22Rv1 (cell line): ENCODE results near the gene PEAK1.

Source experiments
- H3K27ac ChIP-seq: fragments of 450-650 bp; 2 replicates; pipeline ENCODE4 v1.5.1; 2017
- CTCF ChIP-seq: fragments of 450-650 bp; IDR thresholded peaks from 2 replicates; pipeline ENCODE4 v1.5.1; 2017; ENCODE audit warnings: mild to moderate bottlenecking
- ZFX ChIP-seq: fragments of 450-650 bp; IDR thresholded peaks from 2 replicates; pipeline ENCODE4 v1.6.1; 2017; ENCODE audit warnings: antibody characterized with exemption, borderline replicate concordance

PEAK1 gene

GRCh38 chr15:77201665-77202064 is 218.2 kb downstream of the PEAK1 start:
- no peak for TF ChIP-seq CTCF
- no peak for TF ChIP-seq ZFX

GRCh38 chr15:77196381-77196780 is 223.5 kb downstream of the PEAK1 start:
- no peak overlapping the region for H3K27ac ChIP-seq
- TF ChIP-seq CTCF (no peak), ZFX (no peak)

More at GRCh38 chr15:77201665-77202064, 218.2 kb downstream of the PEAK1 start:
- H3K27ac ChIP-seq = no peak overlapping the region

- TF ChIP-seq ZFX = no peak
- TF ChIP-seq CTCF = no peak
Measured at GRCh38 chr15:77195586-77195985, 224.3 kb downstream of the PEAK1 start.

GRCh38 chr15:77192451-77192850 is 227.5 kb downstream of the PEAK1 start:
- no peak overlapping the region for H3K27ac ChIP-seq
- TF ChIP-seq ZFX (no peak), CTCF (no peak)

More at GRCh38 chr15:77195586-77195985, 224.3 kb downstream of the PEAK1 start:
- H3K27ac ChIP-seq = no peak overlapping the region

GRCh38 chr15:77191230-77191834 is 228.6 kb downstream of the PEAK1 start:
- no peak for TF ChIP-seq ZFX
- no peak for TF ChIP-seq CTCF
- H3K27ac ChIP-seq = no peak overlapping the region

GRCh38 chr15:77187751-77188464 is 232.0 kb downstream of the PEAK1 start:
- H3K27ac ChIP-seq = no peak overlapping the region
- TF ChIP-seq ZFX (no peak), CTCF (no peak)

GRCh38 chr15:77186594-77187011 is 233.3 kb downstream of the PEAK1 start:
- H3K27ac ChIP-seq = no peak overlapping the region
- TF ChIP-seq ZFX (no peak), CTCF (peak; percentile 68)
